ENCODE results near the gene ILKAP. TPM values are rescaled to one million over a fixed set of nuclear protein-coding genes. Genes with fewer than 3 reads are reported as not detected.

The ILKAP gene
- total RNA-seq, 6 experiments from 2014 or later, result 27.3 to 34.3 (median 28.6) TPM

DNA sequence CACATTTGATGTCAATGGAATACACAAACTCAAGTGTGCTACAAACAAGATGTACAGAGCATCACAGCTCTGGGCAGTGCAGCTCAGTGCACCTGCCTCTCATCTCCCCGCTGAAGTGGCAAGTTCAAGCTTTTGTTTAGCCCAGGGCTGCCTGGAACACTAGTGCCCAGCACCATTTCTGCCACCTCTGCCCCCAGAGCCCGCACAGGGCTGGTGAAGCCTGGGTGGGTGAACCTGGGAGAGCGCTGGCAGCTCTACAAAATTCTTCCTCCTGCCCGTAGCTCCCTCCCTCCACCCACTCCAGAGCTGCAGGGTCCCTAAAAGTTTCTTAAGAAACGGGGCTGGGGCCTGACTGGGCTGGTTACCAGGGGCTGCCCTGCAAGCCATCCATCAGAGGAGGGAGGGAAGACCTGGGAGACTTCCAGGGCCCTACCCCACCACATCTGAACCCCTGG lies 34.8 kb upstream of the ILKAP start:
- Mint-ChIP-seq H3K4me1 (ENCODE audit: low read depth) (peaks cover 9% of the 10 kb centered on the region), H3K9me3 (no peaks in the 10 kb centered on the region), H3K36me3 (ENCODE audit: low read depth) (no peaks in the 10 kb centered on the region), H3K27me3 (ENCODE audit: insufficient read depth) (peaks cover 20% of the 10 kb centered on the region), H3K4me3 (no peak overlapping the region; the same call in 1 of the 2 replicates), H3K27ac (no peak overlapping the region)
- DNase-seq, result no peak
- TF ChIP-seq, protein P1, sequence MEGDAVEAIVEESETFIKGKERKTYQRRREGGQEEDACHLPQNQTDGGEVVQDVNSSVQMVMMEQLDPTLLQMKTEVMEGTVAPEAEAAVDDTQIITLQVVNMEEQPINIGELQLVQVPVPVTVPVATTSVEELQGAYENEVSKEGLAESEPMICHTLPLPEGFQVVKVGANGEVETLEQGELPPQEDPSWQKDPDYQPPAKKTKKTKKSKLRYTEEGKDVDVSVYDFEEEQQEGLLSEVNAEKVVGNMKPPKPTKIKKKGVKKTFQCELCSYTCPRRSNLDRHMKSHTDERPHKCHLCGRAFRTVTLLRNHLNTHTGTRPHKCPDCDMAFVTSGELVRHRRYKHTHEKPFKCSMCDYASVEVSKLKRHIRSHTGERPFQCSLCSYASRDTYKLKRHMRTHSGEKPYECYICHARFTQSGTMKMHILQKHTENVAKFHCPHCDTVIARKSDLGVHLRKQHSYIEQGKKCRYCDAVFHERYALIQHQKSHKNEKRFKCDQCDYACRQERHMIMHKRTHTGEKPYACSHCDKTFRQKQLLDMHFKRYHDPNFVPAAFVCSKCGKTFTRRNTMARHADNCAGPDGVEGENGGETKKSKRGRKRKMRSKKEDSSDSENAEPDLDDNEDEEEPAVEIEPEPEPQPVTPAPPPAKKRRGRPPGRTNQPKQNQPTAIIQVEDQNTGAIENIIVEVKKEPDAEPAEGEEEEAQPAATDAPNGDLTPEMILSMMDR (IDR thresholded peaks at IDR 0.05), result no peak

DNA sequence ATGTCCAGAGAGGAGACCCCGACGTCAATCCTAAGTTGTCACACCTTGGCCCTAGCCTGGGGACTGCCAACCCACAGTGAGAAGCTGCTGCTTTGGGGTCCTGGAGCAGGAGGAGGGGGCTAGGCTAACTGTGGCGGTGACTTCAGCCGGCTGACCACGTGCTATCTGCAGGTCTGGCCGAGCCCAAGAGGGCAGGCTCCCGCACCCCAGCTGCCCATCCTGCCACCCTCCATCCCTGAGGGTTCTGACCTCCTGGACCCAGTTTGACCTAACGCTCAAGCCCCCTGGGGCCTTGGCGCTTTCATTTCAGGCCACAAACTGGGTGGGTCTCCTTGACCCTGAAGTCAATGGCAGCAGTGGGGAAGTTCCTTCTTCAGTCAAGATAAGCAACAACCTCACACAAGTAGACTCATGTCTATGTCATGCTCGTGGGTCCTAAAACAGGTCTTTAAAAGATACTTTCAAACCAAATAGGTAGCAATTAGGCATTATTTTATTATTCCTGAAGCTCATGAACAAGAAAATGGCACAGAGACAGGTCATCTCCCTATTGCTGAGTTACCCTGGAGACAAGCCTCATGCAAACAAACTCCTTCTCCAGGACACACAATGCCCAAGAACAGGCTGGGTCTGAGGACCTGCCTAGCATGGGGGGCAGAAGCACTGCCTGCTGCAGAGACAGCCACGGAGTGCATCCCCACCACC lies 34.1 kb upstream of the ILKAP start:
- no peak for DNase-seq

DNA sequence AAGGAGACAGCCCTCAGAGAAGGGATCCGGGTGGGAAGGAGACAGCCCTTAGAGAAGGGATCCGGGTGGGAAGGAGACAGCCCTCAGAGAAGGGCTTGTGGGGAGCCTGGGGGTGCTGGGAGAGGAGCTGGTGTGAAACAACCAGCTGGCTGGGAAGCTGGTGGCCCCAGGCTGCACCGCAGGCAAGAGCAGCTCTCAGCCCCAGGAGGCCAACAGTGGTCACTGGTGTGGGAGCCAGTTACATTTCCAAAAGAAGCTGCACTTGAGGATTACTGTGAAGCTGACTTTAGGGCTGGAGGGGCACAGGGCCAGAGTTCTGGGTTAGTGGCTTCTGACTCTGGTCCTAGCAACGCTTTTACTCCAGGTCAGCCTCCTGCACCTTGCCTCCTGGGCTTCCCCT lies 33.1 kb upstream of the ILKAP start:
- no peak for DNase-seq
- no peaks in the 10 kb centered on the region for H3K9me3 Mint-ChIP-seq
- peaks cover 9% of the 10 kb centered on the region for H3K4me1 Mint-ChIP-seq (ENCODE audit: low read depth)
- H3K36me3 Mint-ChIP-seq (ENCODE audit: low read depth), result peaks cover 8% of the 10 kb centered on the region
- peaks cover 31% of the 10 kb centered on the region for H3K27me3 Mint-ChIP-seq (ENCODE audit: insufficient read depth)
- H3K4me3 Mint-ChIP-seq, result no peak overlapping the region
- no peak overlapping the region for H3K27ac Mint-ChIP-seq
- TF ChIP-seq, protein P1 (IDR thresholded peaks at IDR 0.05), result no peak

More for the DNA sequence above, 34.1 kb upstream of the ILKAP start:
- TF ChIP-seq, protein P1 (IDR thresholded peaks at IDR 0.05), result no peak
- Mint-ChIP-seq H3K27me3 (ENCODE audit: insufficient read depth) (peaks cover 22% of the 10 kb centered on the region), H3K4me1 (ENCODE audit: low read depth) (peaks cover 9% of the 10 kb centered on the region), H3K4me3 (no peak overlapping the region), H3K9me3 (no peaks in the 10 kb centered on the region), H3K36me3 (ENCODE audit: low read depth) (no peaks in the 10 kb centered on the region), H3K27ac (no peak overlapping the region)

DNA sequence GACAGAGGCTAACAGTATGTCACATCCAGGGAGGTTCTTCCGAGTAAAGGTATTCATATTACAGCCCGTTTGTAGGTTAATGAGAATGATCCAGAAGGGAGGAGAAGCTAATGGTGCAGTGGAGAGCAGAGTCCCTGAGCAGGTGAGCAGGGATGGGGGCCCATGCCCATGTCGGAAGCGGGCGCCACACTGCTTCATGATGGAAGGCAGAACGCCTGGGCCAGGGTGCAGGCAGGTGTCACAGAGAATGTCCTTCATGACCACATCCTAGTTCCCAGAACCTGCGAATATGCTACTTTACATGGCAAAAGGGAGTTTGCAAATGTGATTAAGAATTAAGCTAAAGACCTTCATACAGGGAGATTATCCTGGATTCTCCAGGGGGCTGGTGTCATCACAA lies 32.4 kb upstream of the ILKAP start:
- Mint-ChIP-seq H3K27me3 (ENCODE audit: insufficient read depth) (peaks cover 36% of the 10 kb centered on the region), H3K27ac (no peak overlapping the region), H3K9me3 (no peaks in the 10 kb centered on the region), H3K36me3 (ENCODE audit: low read depth) (peaks cover 8% of the 10 kb centered on the region), H3K4me3 (no peak overlapping the region), H3K4me1 (ENCODE audit: low read depth) (peaks cover 9% of the 10 kb centered on the region)
- TF ChIP-seq, protein P1 (IDR thresholded peaks at IDR 0.05), result no peak
- no peak for DNase-seq

DNA sequence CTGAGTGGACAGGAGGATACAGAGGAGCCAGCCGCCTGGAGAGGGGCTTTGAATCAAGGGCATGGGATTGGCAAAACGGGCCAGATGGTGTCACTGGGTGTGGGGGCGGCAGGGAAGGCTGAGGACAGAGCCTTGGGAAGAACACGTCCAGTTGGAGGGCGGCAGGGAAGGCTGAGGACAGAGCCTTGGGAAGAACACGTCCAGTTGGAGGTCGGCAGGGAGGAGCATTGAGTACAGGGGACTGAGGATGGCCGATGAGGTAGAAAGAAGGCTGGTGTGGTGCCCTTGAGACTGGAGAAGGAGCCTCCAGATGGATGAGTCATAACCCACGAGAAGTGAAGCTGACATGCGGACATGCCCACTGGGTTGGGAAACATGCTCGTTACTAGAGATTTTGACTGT lies 31.8 kb upstream of the ILKAP start:
- DNase-seq, result peak; percentile 15
- no peak overlapping the region for H3K4me3 Mint-ChIP-seq
- H3K9me3 Mint-ChIP-seq, result no peaks in the 10 kb centered on the region
- peaks cover 8% of the 10 kb centered on the region for H3K36me3 Mint-ChIP-seq (ENCODE audit: low read depth)
- TF ChIP-seq, protein P1 (IDR thresholded peaks at IDR 0.05), result no peak
- H3K27me3 Mint-ChIP-seq (ENCODE audit: insufficient read depth), result peaks cover 41% of the 10 kb centered on the region
- no peak overlapping the region for H3K27ac Mint-ChIP-seq
- H3K4me1 Mint-ChIP-seq (ENCODE audit: low read depth), result peaks cover 9% of the 10 kb centered on the region

Measured in HFFc6 (cell line).